Transverse colon (tissue), 4 donors: ENCODE data around the gene PODN. TPM values are rescaled to one million over a fixed set of nuclear protein-coding genes. Genes with fewer than 3 reads are reported as not detected.

Source experiments
- DNase-seq: peaks from one replicate; pipeline ENCODE4 v3.0.0-alpha.2; 2019
- H3K27ac ChIP-seq, 4 donors: fragments of 200-600 bp; sonication (generic); 2 replicates each; pipeline ENCODE4 v1.5.1; 2016 to 2018; ENCODE audit warnings: inconsistent platforms in 4 of 4
- H3K27me3 ChIP-seq: fragments of 200-600 bp; sonication (generic); 2 replicates; pipeline ENCODE4 v1.5.1; 2017; ENCODE audit warnings: inconsistent platforms
- H3K36me3 ChIP-seq, 4 donors: fragments of 200-600 bp; sonication (generic); 2 replicates each; pipeline ENCODE4 v1.5.1; 2017 to 2019; ENCODE audit warnings: inconsistent platforms in 4 of 4
- H3K4me1 ChIP-seq, 4 donors: fragments of 200-600 bp; sonication (generic); 2 replicates each; pipeline ENCODE4 v1.5.1; 2017 to 2020; ENCODE audit warnings: inconsistent platforms in 4 of 4
- H3K4me3 ChIP-seq, 4 donors: fragments of 200-600 bp; sonication (generic); 1 replicate in 1 of 4; 2 replicates in 3 of 4; pipeline versions ENCODE4 v1.5.1 to v1.6.1; 2017 to 2019; ENCODE audit warnings: inconsistent platforms in 4 of 4
- H3K9me3 ChIP-seq, 2 donors: fragments of 200-600 bp; sonication (generic); 2 replicates each; pipeline ENCODE4 v1.5.1; 2017 to 2019; ENCODE audit warnings: inconsistent platforms in 2 of 2
- CTCF ChIP-seq, 5 experiments: fragments of 200-600 bp in 3 of 5; fragments of 450-650 bp in 2 of 5; sonication (generic) in 3 of 5; IDR thresholded peaks; 1 replicate in 2 of 5; 2 replicates in 3 of 5; pipeline ENCODE4 v1.5.1; 2016 to 2017; ENCODE audit warnings: antibody characterized with exemption in 5 of 5, inconsistent platforms in 3 of 5, mild to moderate bottlenecking in 2 of 5, moderate library complexity in 1 of 5
- EP300 ChIP-seq: sonication (generic); formaldehyde crosslinking; IDR thresholded peaks from one replicate; pipeline ENCODE4 v1.6.1; 2017; ENCODE audit warnings: antibody characterized with exemption, low read depth
- POLR2A ChIP-seq: fragments of 450-650 bp; IDR thresholded peaks from one replicate; pipeline ENCODE4 v1.6.1; 2016; ENCODE audit warnings: antibody characterized with exemption, mild to moderate bottlenecking, moderate library complexity
- POLR2AphosphoS5 ChIP-seq, 3 donors: sonication (generic); formaldehyde crosslinking; IDR thresholded peaks; one replicate each; pipeline ENCODE4 v1.6.1; 2016; ENCODE audit warnings: antibody characterized with exemption in 3 of 3
- WGBS, 2 donors: methylation state at CpG; one replicate each; pipeline ENCODE4 v1.1.5; 2018; ENCODE audit warnings: low coverage in 1 of 2; 5-methylcytosine and 5-hydroxymethylcytosine counted together
- in situ Hi-C, 4 donors: fragments of 200-750 bp; cut with MboI; loops; one replicate each; pipeline versions ENCODE4 v1.15.0 to v1.15.1; 2017; ENCODE audit warnings: low sequenced_read_pairs in 3 of 4, low pct_ligation_motif_present in 1 of 4, low pct_unique_long_range_greater_than_20kb in 1 of 4
- intact Hi-C: fragments of 100-400 bp; cut with DNase I; formaldehyde crosslinking; loops from one replicate; pipeline ENCODE4 v1.15.1; 2023; ENCODE audit warnings: low total_unique reads
- total RNA-seq, 4 donors: library from RNA; depleted of rRNA; stranded (reverse); fragments of >200 nt; gene quantifications; one replicate each; pipeline ENCODE4 v1.1.0, GENCODE V29; 2016

The PODN gene
- total RNA-seq, 4 donors from 2014 or later = 29.4 to 43.6 (median 35.6) TPM

GRCh38 chr1:53073287-53073686 lies 11.3 kb downstream of the PODN start:
- Histone ChIP-seq H3K4me3 (no peak overlapping the region), H3K36me3 (no peaks in the 10 kb centered on the region), H3K27me3 (no peaks in the 10 kb centered on the region), H3K4me1 (no peaks in the 10 kb centered on the region), H3K9me3 (no peaks in the 10 kb centered on the region), H3K27ac (no peak overlapping the region)
- TF ChIP-seq POLR2AphosphoS5 (IDR thresholded peaks at IDR 0.05) (no peak), CTCF (IDR thresholded peaks at IDR 0.05) (no peak), EP300 (no peak), POLR2A (no peak)
- in situ Hi-C loops = no loop called here
- intact Hi-C loops = no loop called here
- no peak for DNase-seq
- 94 to 95% methylated on average over 3 to 7 of the region's 7 CpGs for WGBS, 2 donors

GRCh38 chr1:53073868-53074311 lies 11.9 kb downstream of the PODN start:
- TF ChIP-seq POLR2A (no peak), POLR2AphosphoS5 (IDR thresholded peaks at IDR 0.05) (no peak), EP300 (no peak), CTCF (IDR thresholded peaks at IDR 0.05) (no peak)
- 64 to 67% methylated on average over 5 to 10 of the region's 10 CpGs for WGBS, 2 donors
- no peaks in the 10 kb centered on the region for H3K9me3 ChIP-seq
- no peaks in the 10 kb centered on the region for H3K36me3 ChIP-seq
- intact Hi-C loops (no loop called here), in situ Hi-C loops (no loop called here)
- no peaks in the 10 kb centered on the region for H3K27me3 ChIP-seq
- no peak overlapping the region for H3K4me3 ChIP-seq
- H3K4me1 ChIP-seq = no peaks in the 10 kb centered on the region
- DNase-seq = peak; percentile 8
- peak overlapping the region in 1 of 4 donors; percentile 46 for H3K27ac ChIP-seq

- Histone ChIP-seq H3K27me3 (no peaks in the 10 kb centered on the region), H3K4me1 (no peaks in the 10 kb centered on the region), H3K9me3 (no peaks in the 10 kb centered on the region), H3K4me3 (no peak overlapping the region), H3K27ac (peak overlapping the region in 1 of 4 donors; percentile 46), H3K36me3 (no peaks in the 10 kb centered on the region)
- no peak for TF ChIP-seq CTCF (IDR thresholded peaks at IDR 0.05)
- no peak for TF ChIP-seq POLR2A
- no peak for TF ChIP-seq POLR2AphosphoS5 (IDR thresholded peaks at IDR 0.05)
- no peak for TF ChIP-seq EP300
- DNase-seq = peak; percentile 0
- in situ Hi-C loops = no loop called here
- 89% methylated on average over 8 of the region's 8 CpGs; no CpG with 5 or more reads in 1 of the 2 donors for WGBS, 2 donors
- intact Hi-C loops = no loop called here
Measured at GRCh38 chr1:53074313-53075154, 12.5 kb downstream of the PODN start.

GRCh38 chr1:53075206-53075605 lies 13.2 kb downstream of the PODN start:
- H3K27ac ChIP-seq = no peak overlapping the region
- TF ChIP-seq POLR2A = no peak
- no peak for TF ChIP-seq CTCF (IDR thresholded peaks at IDR 0.05)

More at GRCh38 chr1:53075206-53075605, 13.2 kb downstream of the PODN start:
- Histone ChIP-seq H3K27me3 (no peaks in the 10 kb centered on the region), H3K36me3 (no peaks in the 10 kb centered on the region), H3K4me1 (no peaks in the 10 kb centered on the region), H3K9me3 (no peaks in the 10 kb centered on the region), H3K4me3 (no peak overlapping the region)
- in situ Hi-C loops (no loop called here), intact Hi-C loops (no loop called here)
- peak; percentile 4 for DNase-seq
- WGBS, 2 donors = 91 to 100% methylated on average over 1 to 4 of the region's 4 CpGs
